Measurements from ENCODE around the gene ANXA1.

DNA sequence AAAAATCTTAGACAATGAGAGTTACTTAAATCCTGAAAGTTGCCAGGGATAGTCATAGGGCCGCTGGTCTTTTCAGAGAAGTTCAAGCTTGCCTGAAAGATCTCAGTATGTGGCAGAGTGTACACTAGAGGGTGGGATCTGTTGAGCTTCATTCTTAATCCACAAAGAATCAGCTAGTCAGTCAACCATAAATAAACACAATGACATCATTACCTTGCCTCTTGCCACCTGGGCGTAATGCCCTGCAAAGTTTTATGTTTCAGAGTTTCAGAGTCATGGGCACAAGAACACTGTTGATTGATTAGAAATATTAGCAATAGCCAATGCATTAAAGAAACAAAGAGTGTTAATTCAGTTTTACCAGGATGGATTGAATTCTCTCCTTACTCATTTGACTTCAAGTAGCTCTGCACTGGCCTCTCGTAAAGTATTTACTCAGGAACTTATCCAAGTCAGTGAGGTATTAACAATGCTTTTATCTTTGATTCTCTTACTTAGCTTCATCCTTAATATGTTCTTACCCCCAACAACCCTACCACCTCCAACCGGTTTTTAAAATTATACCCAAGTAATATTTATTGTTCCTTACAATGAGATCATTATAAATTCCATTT is 14.3 kb upstream of the ANXA1 start:
- TF ChIP-seq, protein P1, sequence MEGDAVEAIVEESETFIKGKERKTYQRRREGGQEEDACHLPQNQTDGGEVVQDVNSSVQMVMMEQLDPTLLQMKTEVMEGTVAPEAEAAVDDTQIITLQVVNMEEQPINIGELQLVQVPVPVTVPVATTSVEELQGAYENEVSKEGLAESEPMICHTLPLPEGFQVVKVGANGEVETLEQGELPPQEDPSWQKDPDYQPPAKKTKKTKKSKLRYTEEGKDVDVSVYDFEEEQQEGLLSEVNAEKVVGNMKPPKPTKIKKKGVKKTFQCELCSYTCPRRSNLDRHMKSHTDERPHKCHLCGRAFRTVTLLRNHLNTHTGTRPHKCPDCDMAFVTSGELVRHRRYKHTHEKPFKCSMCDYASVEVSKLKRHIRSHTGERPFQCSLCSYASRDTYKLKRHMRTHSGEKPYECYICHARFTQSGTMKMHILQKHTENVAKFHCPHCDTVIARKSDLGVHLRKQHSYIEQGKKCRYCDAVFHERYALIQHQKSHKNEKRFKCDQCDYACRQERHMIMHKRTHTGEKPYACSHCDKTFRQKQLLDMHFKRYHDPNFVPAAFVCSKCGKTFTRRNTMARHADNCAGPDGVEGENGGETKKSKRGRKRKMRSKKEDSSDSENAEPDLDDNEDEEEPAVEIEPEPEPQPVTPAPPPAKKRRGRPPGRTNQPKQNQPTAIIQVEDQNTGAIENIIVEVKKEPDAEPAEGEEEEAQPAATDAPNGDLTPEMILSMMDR (IDR thresholded peaks at IDR 0.05) = no peak
- no peak for TF ChIP-seq POLR2A (IDR thresholded peaks at IDR 0.05)
